Breast epithelium (tissue), 3 donors: ENCODE measurements around the gene RCSD1.

Experiments used
- CTCF ChIP-seq, 3 donors: fragments of 450-650 bp; IDR thresholded peaks; one replicate each; pipeline ENCODE4 v1.5.1; 2016 to 2017; ENCODE audit warnings: antibody characterized with exemption in 3 of 3, mild to moderate bottlenecking in 3 of 3, moderate library complexity in 3 of 3
- POLR2A ChIP-seq: fragments of 450-650 bp; IDR thresholded peaks from one replicate; pipeline ENCODE4 v1.6.1; 2016; ENCODE audit warnings: antibody characterized with exemption, mild to moderate bottlenecking, moderate library complexity
- POLR2AphosphoS5 ChIP-seq, 3 donors: sonication (generic); formaldehyde crosslinking; IDR thresholded peaks; one replicate each; pipeline ENCODE4 v1.6.1; 2017; ENCODE audit warnings: antibody characterized with exemption in 3 of 3

GRCh38 chr1:167714098-167714438 lies 84.0 kb downstream of the RCSD1 start:
- TF ChIP-seq POLR2A (no peak), POLR2AphosphoS5 (IDR thresholded peaks at IDR 0.05) (no peak), CTCF (IDR thresholded peaks at IDR 0.05) (no peak)
